ENCODE results near the gene ADH7. TPM values are rescaled to one million over a fixed set of nuclear protein-coding genes. Genes with fewer than 3 reads are reported as not detected.
A peak's percentile ranks its signal among the peaks of the same experiment; 100 is the strongest.

The ADH7 gene
- total and polyA plus RNA-seq, 2 of the 13 experiments (the other 11 are each of a cell fraction or from before 2014, with no cell fraction given) = not detected

- TF ChIP-seq FOXP4 (CRISPR knock-in tag; IDR thresholded peaks at IDR 0.05) (no peak), HDAC6 (IDR thresholded peaks at IDR 0.05; ENCODE audit: low read depth, low read length) (no peak), ZNF652 (CRISPR knock-in tag; IDR thresholded peaks at IDR 0.05; ENCODE audit: borderline replicate concordance, low read depth) (peak; percentile 30; the same call in 1 of the 2 replicates), SOX5 (CRISPR knock-in tag; IDR thresholded peaks at IDR 0.05; ENCODE audit: borderline replicate concordance) (no peak), ZNF274 (CRISPR knock-in tag; IDR thresholded peaks at IDR 0.05) (no peak), CREB3 (CRISPR knock-in tag; IDR thresholded peaks at IDR 0.05) (no peak), PBX3 (CRISPR knock-in tag; IDR thresholded peaks at IDR 0.05; ENCODE audit: borderline replicate concordance) (no peak), ZNF441 (CRISPR knock-in tag; IDR thresholded peaks at IDR 0.05; ENCODE audit: borderline replicate concordance) (no peak), GLMP (CRISPR knock-in tag; IDR thresholded peaks at IDR 0.05; ENCODE audit: borderline replicate concordance) (no peak), ZMYM2 (CRISPR knock-in tag; IDR thresholded peaks at IDR 0.05) (no peak), SP4 (CRISPR knock-in tag; IDR thresholded peaks at IDR 0.05) (peak; percentile 28; the same call in 1 of the 2 replicates), ZSCAN9 (CRISPR knock-in tag; IDR thresholded peaks at IDR 0.05; ENCODE audit: borderline replicate concordance) (no peak), POGK (CRISPR knock-in tag; conservative IDR thresholded peaks at IDR 0.05) (no peak), ZNF24 (IDR thresholded peaks at IDR 0.05) (no peak), ZNF839 (CRISPR knock-in tag; IDR thresholded peaks at IDR 0.05; ENCODE audit: borderline replicate concordance) (no peak), ZNF788 (CRISPR knock-in tag; IDR thresholded peaks at IDR 0.05; ENCODE audit: borderline replicate concordance) (no peak), ZNF790 (CRISPR knock-in tag; IDR thresholded peaks at IDR 0.05; ENCODE audit: borderline replicate concordance) (no peak), POLR2AphosphoS5 (IDR thresholded peaks at IDR 0.05; ENCODE audit: low read depth, low read length) (no peak), CHD4 (IDR thresholded peaks at IDR 0.05; ENCODE audit: borderline replicate concordance, low read length) (peak; percentile 41; the same call in 1 of the 2 replicates), ZGPAT (CRISPR knock-in tag; IDR thresholded peaks at IDR 0.05) (no peak)
Measured at GRCh38 chr4:99405433-99406115, 29.6 kb downstream of the ADH7 start (continued).

Measured in HepG2 (cell line).